Measurements from ENCODE around the gene ST3GAL2.

GRCh38 chr16:70416748-70417616 lies 21.9 kb downstream of the ST3GAL2 start:
- TF ChIP-seq EZH2phosphoT487 (IDR thresholded peaks at IDR 0.05; ENCODE audit: low read depth): no peak
- TF ChIP-seq CTCF (IDR thresholded peaks at IDR 0.05; ENCODE audit: low read depth, low read length): no peak
